Measurements from ENCODE around the gene PBOV1. TPM values are rescaled to one million over a fixed set of nuclear protein-coding genes. Genes with fewer than 3 reads are reported as not detected.

Gene PBOV1
- total RNA-seq, 1 experiment from 2014 or later, result not detected

GRCh38 chr6:138234363-138234762, 16.1 kb upstream of the PBOV1 start:
- Histone ChIP-seq H4K20me1 (ENCODE audit: insufficient read depth) (no peaks in the 10 kb centered on the region), H3K9me3 (ENCODE audit: control insufficient read depth in 1 of 2, insufficient read depth in 1 of 2, low read depth in 1 of 2, low read length in 2 of 2) (no peaks in the 10 kb centered on the region), H3K4me1 (ENCODE audit: control insufficient read depth in 1 of 2, insufficient read depth in 2 of 2, low read length in 2 of 2) (no peaks in the 10 kb centered on the region), H3K27ac (ENCODE audit: low read depth, low read length) (no peak overlapping the region), H2AFZ (ENCODE audit: low read depth, low read length, poor library complexity, severe bottlenecking) (no peak overlapping the region), H3K79me2 (ENCODE audit: insufficient read depth, low read length) (no peaks in the 10 kb centered on the region), H3K9me2 (ENCODE audit: insufficient read depth) (no peaks in the 10 kb centered on the region), H3K9ac (ENCODE audit: low read length) (no peak overlapping the region), H3K4me2 (ENCODE audit: low read length) (no peak overlapping the region), H3K36me3 (ENCODE audit: control insufficient read depth in 1 of 2, insufficient read depth in 2 of 2, low read length in 2 of 2) (no peaks in the 10 kb centered on the region), H3K4me3 (replicated peaks in 1 of 2; ENCODE audit: low read depth in 1 of 2, low read length in 2 of 2) (no peak overlapping the region), H3K27me3 (ENCODE audit: insufficient read depth, low read length) (no peaks in the 10 kb centered on the region)
- intact Hi-C loops (cut with micrococcal nuclease), result no loop called here
- RAD21 ChIA-PET (ENCODE audit: low non-redundant PET in 1 of 2, low total read pairs in 2 of 2, uncharacterized antibody in 2 of 2, unreplicated experiment in 2 of 2), result no interaction called here
- BruUV-seq (replicated peaks), result no TSS peak
- ATAC-seq, result no peak
- DNase-seq (ENCODE audit: low read depth, low spot score), result no peak
- TF ChIP-seq POLR2A (IDR thresholded peaks at IDR 0.05; ENCODE audit: borderline replicate concordance, extremely low read depth, insufficient read depth, insufficient read length), result no peak
- TF ChIP-seq ATF3 (IDR thresholded peaks at IDR 0.05), result no peak
- no peak for TF ChIP-seq RAD21 (IDR thresholded peaks at IDR 0.05; ENCODE audit: low read depth)
- CTCF ChIA-PET, result no interaction called here
- POLR2A ChIA-PET, result no interaction called here

GRCh38 chr6:138231381-138231886, 13.1 kb upstream of the PBOV1 start:
- ChIA-PET CTCF (no interaction called here), RAD21 (ENCODE audit: low non-redundant PET in 1 of 2, low total read pairs in 2 of 2, uncharacterized antibody in 2 of 2, unreplicated experiment in 2 of 2) (no interaction called here), POLR2A (no interaction called here)
- Histone ChIP-seq H3K4me3 (replicated peaks in 1 of 2; ENCODE audit: low read depth in 1 of 2, low read length in 2 of 2) (no peak overlapping the region), H2AFZ (ENCODE audit: low read depth, low read length, poor library complexity, severe bottlenecking) (no peak overlapping the region), H3K79me2 (ENCODE audit: insufficient read depth, low read length) (no peaks in the 10 kb centered on the region), H3K27me3 (ENCODE audit: insufficient read depth, low read length) (no peaks in the 10 kb centered on the region), H3K9me2 (ENCODE audit: insufficient read depth) (no peaks in the 10 kb centered on the region), H3K9me3 (ENCODE audit: control insufficient read depth in 1 of 2, insufficient read depth in 1 of 2, low read depth in 1 of 2, low read length in 2 of 2) (no peaks in the 10 kb centered on the region), H3K4me1 (ENCODE audit: control insufficient read depth in 1 of 2, insufficient read depth in 2 of 2, low read length in 2 of 2) (no peaks in the 10 kb centered on the region), H3K36me3 (ENCODE audit: control insufficient read depth in 1 of 2, insufficient read depth in 2 of 2, low read length in 2 of 2) (no peaks in the 10 kb centered on the region), H3K27ac (ENCODE audit: low read depth, low read length) (no peak overlapping the region), H3K9ac (ENCODE audit: low read length) (no peak overlapping the region), H3K4me2 (ENCODE audit: low read length) (no peak overlapping the region), H4K20me1 (ENCODE audit: insufficient read depth) (no peaks in the 10 kb centered on the region)
- BruUV-seq (replicated peaks), result no TSS peak
- DNase-seq (ENCODE audit: low read depth, low spot score) (no peak), ATAC-seq (no peak)
- intact Hi-C loops (cut with micrococcal nuclease), result no loop called here
- TF ChIP-seq ZNF274 (IDR thresholded peaks at IDR 0.05; ENCODE audit: low read depth, low read length) (no peak), ATF3 (IDR thresholded peaks at IDR 0.05) (no peak), YY1 (IDR thresholded peaks at IDR 0.05; ENCODE audit: extremely low read depth, insufficient replicate concordance, low read depth, low read length) (no peak), MAX (IDR thresholded peaks at IDR 0.05) (no peak), SP1 (IDR thresholded peaks at IDR 0.05; ENCODE audit: low read depth) (no peak), FOSL1 (IDR thresholded peaks at IDR 0.05; ENCODE audit: low read depth) (no peak), SRF (IDR thresholded peaks at IDR 0.05; ENCODE audit: low read depth) (no peak), POLR2AphosphoS5 (IDR thresholded peaks at IDR 0.05; ENCODE audit: low read depth, low read length) (no peak), ZBTB33 (IDR thresholded peaks at IDR 0.05; ENCODE audit: extremely low read depth, insufficient replicate concordance, low read length) (no peak), CEBPB (IDR thresholded peaks at IDR 0.05; ENCODE audit: low read depth) (no peak), CBX3 (IDR thresholded peaks at IDR 0.05; ENCODE audit: low read depth) (no peak), ELF1 (IDR thresholded peaks at IDR 0.05; ENCODE audit: borderline replicate concordance, low read depth) (no peak), EZH2phosphoT487 (IDR thresholded peaks at IDR 0.05; ENCODE audit: borderline replicate concordance) (no peak), CTCF (IDR thresholded peaks at IDR 0.05 in 2 of 3, conservative IDR thresholded peaks at IDR 0.05 in 1 of 3; ENCODE audit: borderline replicate concordance in 1 of 3, insufficient read depth in 1 of 3, low read depth in 2 of 3, low read length in 2 of 3) (no peak), POLR2A (IDR thresholded peaks at IDR 0.05; ENCODE audit: borderline replicate concordance, extremely low read depth, insufficient read depth, insufficient read length) (no peak), TCF7L2 (IDR thresholded peaks at IDR 0.05; ENCODE audit: borderline replicate concordance, extremely low read depth, insufficient read depth, insufficient read length) (no peak)
